Non-pigmented ciliary epithelial cell (primary cell): Measurements from ENCODE around the gene KLF13.
"Not testable (repeated sequence)": the region's sequence is repeated elsewhere in the genome, so short reads cannot be mapped to it uniquely, and the experiment has no call there.

Experiments
- DNase-seq: peaks from one replicate; pipeline ENCODE4 v3.0.0-alpha.2; 2010; ENCODE audit warnings: low read depth

KLF13 gene

GRCh38 chr15:31347067-31347975 is 20.7 kb downstream of the KLF13 start:
- no peak for DNase-seq

GRCh38 chr15:31347981-31348803 is 21.6 kb downstream of the KLF13 start:
- DNase-seq = no peak

DNA sequence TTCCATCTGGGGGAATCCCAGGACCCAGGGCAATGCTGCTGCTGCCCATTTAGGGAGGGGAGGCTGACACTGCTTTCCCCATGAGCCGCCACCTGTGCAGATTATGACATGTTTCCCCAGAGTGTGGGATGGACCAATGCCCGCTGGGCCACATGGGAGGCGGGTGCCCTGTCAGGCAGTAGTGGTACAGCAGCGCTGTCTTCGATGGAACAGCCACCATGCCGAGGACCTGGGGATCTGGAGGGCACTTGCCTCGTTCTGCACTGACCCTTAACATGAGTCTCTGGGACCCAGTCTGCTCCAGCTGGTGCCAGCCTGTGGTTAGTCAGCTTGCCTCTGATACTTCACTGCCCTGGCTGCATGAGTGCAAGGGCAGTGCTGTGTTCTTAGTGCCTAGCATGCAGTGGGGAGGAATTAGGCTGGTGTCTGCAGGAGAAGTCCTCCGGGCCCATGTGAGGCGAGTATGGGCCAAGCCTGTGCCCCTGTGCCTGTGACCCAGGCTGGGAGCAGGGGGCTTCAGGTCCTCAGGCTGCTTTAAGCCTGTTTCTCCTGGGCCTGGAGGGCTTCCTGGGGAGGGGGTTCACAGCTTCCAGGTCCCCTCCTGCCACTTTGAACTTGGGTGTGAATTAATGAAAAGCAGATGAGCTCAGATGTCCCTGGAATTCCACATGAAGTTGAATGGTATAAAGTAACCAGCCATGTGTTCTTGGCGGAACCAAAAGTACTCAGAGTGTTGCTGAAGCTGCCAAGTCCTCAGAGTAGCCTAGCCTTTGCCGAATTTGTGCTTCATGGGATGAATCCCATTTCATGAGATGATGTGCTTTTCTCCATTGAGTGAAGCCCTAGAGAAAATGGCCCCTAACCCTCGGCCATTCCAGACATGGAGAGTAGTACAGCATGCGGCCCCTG is 22.9 kb downstream of the KLF13 start:
- DNase-seq = no peak

DNA sequence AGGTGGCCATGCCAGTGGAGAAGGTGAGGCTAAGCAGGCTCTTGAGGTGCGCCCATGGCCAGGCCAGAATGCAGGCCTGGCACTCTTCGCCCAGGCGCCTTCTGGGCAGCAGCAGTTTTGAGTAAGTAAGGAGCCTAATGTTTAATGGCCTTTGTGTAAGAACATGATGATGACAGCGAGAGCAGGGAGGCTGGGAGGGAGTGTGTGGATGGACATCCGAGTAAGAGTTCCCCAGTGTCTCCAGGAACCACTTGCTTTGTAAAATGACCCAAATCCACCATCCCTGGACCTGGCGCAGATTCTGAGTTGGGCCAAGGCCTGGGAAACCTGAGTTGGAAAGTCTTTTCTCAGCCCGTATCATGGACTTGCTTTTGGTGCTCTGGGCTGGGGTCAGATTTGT is 24.1 kb downstream of the KLF13 start:
- no peak for DNase-seq

DNA sequence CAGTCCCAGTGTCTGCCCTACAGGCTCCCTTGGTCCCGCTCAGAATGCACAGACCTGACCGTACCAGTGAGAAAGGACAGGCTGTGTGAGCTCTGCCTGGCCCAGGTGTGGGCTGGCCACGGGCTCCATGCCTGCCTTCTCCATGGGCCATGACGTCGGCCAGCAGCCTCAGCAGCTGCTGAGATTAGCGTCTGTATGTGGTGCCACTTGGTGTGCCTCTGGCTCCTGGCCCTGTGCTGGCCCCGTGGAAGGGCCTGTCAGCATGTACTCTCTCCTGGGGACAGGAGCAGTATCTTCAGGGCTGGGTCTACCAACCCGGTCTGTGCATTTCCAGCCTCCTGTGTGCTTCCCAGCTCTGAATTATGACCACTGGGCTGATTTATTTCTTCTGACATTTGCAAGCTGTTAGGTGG is 25.7 kb downstream of the KLF13 start:
- no peak for DNase-seq

- peak; percentile 47 for DNase-seq
These were observed 26.5 kb downstream of the KLF13 start for GRCh38 chr15:31352911-31353811.

DNA sequence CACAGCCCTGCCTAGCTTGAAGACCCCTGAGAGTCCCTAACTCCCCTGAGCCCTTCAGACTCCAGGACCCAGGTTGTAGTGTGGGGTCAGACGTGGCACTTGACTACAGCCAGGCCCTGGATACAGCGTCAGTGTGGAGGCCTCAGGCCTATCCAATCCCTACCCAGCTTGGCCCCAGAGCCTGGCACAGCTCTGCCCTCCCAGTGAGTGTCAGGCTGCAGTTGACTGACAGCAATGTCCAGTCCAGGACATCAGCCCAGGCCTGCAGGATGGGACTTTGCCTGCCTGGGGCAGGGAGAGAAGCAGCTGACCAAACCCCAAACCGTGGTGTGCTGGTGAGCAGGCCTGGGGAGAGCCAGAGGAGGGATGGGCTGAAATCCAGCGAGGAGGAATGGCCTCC is 27.3 kb downstream of the KLF13 start:
- no peak for DNase-seq

GRCh38 chr15:31356097-31356496 is 29.5 kb downstream of the KLF13 start:
- not testable (repeated sequence) for DNase-seq

- DNase-seq = no peak
These were observed 30.5 kb downstream of the KLF13 start for GRCh38 chr15:31357148-31357547.

DNA sequence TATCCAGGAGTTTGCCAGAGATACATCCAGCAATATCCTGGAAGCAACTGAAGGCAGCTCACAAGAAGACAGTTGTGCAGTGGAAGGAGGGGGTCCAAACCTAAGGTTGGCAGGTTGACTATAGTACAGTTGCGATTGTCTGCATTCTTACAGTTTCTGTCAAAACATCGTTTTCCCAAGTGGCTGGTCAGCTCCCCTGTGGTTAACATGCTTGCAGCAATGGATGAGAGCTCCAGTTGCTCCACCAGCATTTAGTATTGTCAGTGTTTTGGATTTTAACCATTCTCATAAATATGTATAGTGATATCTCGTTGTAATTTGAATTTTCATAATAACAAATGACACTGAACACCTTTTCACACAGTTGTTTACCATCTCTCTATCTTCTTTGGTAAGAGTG is 31.5 kb downstream of the KLF13 start:
- DNase-seq = no peak

- no peak for DNase-seq
These were observed 32.5 kb downstream of the KLF13 start for GRCh38 chr15:31358957-31359701.

DNA sequence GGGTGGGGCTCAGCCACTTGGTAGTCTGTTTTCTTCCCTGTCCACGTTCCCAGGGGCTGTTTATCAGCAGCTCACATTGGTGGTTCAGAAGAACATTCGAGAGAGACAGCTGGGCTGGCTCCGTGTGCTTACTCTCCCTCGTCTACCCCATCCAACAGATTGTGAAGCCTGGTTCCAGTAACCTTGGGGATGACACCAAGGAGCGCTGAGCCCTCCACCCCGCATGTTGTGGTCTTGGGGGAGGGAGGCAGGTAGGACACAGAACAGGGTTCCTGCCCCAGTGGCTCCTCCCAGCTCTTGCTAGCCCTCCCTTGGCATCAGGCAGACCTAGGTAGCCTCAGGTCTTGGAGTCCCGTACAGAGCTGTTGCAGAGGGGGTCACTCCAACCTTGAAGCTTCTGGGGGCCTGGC is 33.1 kb downstream of the KLF13 start:
- DNase-seq = no peak

- DNase-seq = no peak
These were observed 33.5 kb downstream of the KLF13 start for GRCh38 chr15:31360158-31360561.

DNA sequence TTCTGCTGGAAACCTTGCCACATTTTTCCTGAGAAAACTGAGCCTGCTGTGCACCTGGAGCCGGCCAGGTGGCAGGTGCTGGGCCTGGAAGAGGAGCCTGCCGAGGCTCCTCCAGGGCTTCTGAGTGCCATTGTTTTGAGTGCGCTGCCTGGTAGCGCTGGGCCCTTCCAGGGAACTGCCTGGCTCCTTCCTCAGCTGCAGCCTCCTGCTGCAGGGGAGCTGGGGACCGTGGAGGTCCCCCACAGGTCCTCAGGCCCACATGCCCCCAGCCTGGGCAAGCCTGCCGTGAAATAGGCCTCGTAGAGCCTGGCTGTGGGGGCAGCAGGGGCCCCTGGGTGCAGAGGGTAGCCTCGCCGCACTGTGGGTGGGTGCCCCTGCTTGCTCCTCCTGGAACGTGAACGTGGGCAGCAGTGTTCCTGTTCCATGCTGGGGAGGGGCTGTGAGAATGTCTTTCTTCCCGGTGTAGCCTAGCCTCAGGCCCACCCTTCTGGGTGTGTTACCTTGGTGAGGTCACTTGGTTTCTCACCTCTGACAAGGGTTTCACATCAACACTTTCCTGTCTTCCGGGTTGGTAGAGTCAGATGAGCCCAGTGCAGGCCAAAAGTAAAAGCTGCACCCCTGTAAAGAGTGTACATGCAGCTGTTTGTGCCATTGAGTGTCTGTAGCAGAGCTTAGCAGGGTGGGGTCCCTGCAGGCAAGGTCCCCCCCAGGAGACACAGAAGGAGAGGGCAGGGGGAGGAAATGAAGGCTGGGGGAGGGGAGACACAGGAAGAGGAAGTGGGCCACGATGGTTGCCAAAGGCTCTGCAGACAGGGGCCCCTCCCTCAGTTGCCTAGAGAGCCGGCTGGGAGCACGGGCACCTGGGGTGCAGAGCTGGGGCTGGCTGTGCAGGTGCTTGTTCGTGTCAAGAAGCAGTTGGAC is 34.5 kb downstream of the KLF13 start:
- no peak for DNase-seq

DNA sequence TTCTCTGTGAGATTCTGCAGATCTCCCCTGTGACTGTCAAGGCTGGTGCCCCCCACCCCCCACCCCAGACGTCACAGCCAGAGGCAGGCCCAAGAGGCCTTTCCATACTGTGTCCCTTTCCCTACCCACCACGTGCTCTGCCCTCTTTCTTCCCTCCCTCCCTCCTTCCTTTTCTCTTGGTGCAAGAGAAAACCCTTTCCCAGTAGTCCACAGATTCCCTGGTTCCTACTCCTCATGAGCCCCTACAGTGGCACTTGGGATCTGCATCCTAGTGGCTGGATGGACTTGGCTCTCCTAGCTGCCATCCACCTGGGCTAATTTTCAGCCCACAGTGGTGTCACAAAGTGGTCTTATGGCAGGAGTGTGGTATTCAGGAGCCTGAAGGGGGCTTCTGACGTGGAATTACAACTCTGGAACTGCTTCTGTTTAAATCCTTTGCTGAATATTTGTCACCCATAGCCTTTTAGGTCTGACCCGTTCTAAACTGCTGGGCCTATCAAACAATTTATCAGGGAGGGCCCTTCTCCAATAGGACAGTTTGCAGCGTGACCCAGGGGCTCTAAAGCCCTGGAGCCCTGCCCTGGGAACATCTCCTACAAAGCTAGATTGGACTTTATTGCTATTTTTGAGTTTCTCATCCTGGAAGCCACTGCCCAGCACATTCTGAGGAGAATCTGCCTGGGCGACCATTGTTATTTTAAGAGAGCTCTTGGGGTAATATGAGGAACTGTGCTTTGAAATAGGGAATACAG is 35.3 kb downstream of the KLF13 start:
- no peak for DNase-seq

DNA sequence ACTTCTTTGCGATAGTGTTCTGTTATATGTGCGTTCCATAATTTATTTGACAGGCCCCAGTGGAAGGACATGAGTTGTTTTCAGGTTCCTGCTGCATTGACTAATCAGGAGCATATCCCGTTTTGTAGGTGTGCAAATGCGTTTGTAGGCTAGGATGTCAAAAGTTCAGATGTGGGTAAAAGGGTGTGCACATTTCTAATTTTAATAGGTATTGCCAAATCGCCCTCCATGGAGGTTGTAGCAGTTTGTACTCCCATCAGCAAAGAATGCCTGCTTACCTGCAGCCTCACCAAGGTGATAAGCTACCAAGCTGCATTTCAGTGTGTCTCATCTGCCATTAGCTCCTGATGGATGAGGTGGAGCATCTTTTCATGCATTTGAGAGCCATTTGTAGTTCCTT is 36.3 kb downstream of the KLF13 start:
- DNase-seq = no peak

GRCh38 chr15:31364301-31365031 is 37.8 kb downstream of the KLF13 start:
- no peak for DNase-seq
